GM08714 (cell line): ENCODE results near the gene ZNF28.
"Not testable (repeated sequence)": the region's sequence is repeated elsewhere in the genome, so short reads cannot be mapped to it uniquely, and the experiment has no call there.

Experiments
- H3K4me3 ChIP-seq: fragments of 200-500 bp; sonication (Bioruptor generic); 2 replicates; pipeline ENCODE4 v1.5.1; 2014; ENCODE audit warnings: mild to moderate bottlenecking, low read length, inconsistent platforms
- ZNF274 ChIP-seq: IDR thresholded peaks from 2 replicates; pipeline ENCODE4 v1.6.1; 2012; ENCODE audit warnings: mild to moderate bottlenecking, low read depth, low read length

ZNF28 gene

GRCh38 chr19:52821204-52821960 lies at the start of gene ZNF28:
Gene ZNF28, minus strand, starts transcription at chr19:52821633. Its CDS starts 3,675 bp downstream, at chr19:52817958.
- H3K4me3 ChIP-seq: peak within 1 kb of the TSS; percentile 93

- not testable (repeated sequence) for H3K4me3 ChIP-seq
Measured at GRCh38 chr19:52868031-52868430, 46.6 kb upstream of the ZNF28 start.

GRCh38 chr19:52857378-52858191 lies 36.2 kb upstream of the ZNF28 start, which contains the start of gene ZNF468:
Gene ZNF468, minus strand, starts transcription at chr19:52857619. Its CDS starts 3,347 bp downstream, at chr19:52854272.
- H3K4me3 ChIP-seq: peak within 1 kb of the TSS; percentile 84

GRCh38 chr19:52856540-52857377 lies 35.3 kb upstream of the ZNF28 start:
- H3K4me3 ChIP-seq: peak overlapping the region; percentile 84

GRCh38 chr19:52847352-52847751 lies 25.9 kb upstream of the ZNF28 start:
- not testable (repeated sequence) for H3K4me3 ChIP-seq

GRCh38 chr19:52840825-52841465 lies 19.5 kb upstream of the ZNF28 start:
- peak; percentile 84 for TF ChIP-seq ZNF274

GRCh38 chr19:52834289-52834688 lies 12.9 kb upstream of the ZNF28 start:
- H3K4me3 ChIP-seq: not testable (repeated sequence)

More at GRCh38 chr19:52840825-52841465, 19.5 kb upstream of the ZNF28 start:
- not testable (repeated sequence) for H3K4me3 ChIP-seq

GRCh38 chr19:52833541-52833940 lies 12.1 kb upstream of the ZNF28 start:
- H3K4me3 ChIP-seq: not testable (repeated sequence)

GRCh38 chr19:52829866-52830265 lies 8.4 kb upstream of the ZNF28 start:
- H3K4me3 ChIP-seq: not testable (repeated sequence)

- no peak for TF ChIP-seq ZNF274
- no peak overlapping the region for H3K4me3 ChIP-seq
Measured at GRCh38 chr19:52825765-52826164, 4.3 kb upstream of the ZNF28 start.

- no peak for TF ChIP-seq ZNF274
Measured at GRCh38 chr19:52823676-52824075, 2.2 kb upstream of the ZNF28 start.

GRCh38 chr19:52820472-52821203 lies 795 bp downstream of the ZNF28 start:
- peak overlapping the region; percentile 93 for H3K4me3 ChIP-seq

More at GRCh38 chr19:52823676-52824075, 2.2 kb upstream of the ZNF28 start:
- H3K4me3 ChIP-seq: no peak overlapping the region

- H3K4me3 ChIP-seq: no peak overlapping the region
- TF ChIP-seq ZNF274: no peak
Measured at GRCh38 chr19:52809801-52810200, 11.6 kb downstream of the ZNF28 start.
